MM.1S (cell line): ENCODE results near the gene CATSPERB.

Source experiments
- DNase-seq: peaks from one replicate; pipeline ENCODE4 v3.0.0-alpha.2; 2015
- H2AFZ ChIP-seq: fragments of 300-600 bp; sonication (generic); 2 replicates; pipeline ENCODE4 v1.6.0; 2016; ENCODE audit warnings: antibody characterized with exemption, low read length
- H3F3A ChIP-seq: fragments of 300-600 bp; sonication (generic); 2 replicates; pipeline ENCODE4 v1.6.1; 2016; ENCODE audit warnings: mild to moderate bottlenecking, antibody characterized with exemption, low read length, moderate library complexity, mixed read lengths; ENCODE audit not compliant: insufficient read depth
- H3K27ac ChIP-seq: fragments of 300-600 bp; sonication (generic); 2 replicates; pipeline ENCODE4 v1.5.1; 2016; ENCODE audit warnings: mild to moderate bottlenecking, low read length
- H3K27me3 ChIP-seq: fragments of 300-600 bp; sonication (generic); replicated peaks from 2 replicates; pipeline ENCODE4 v1.6.0; 2016; ENCODE audit warnings: low read length; ENCODE audit not compliant: insufficient read depth
- H3K36me3 ChIP-seq: fragments of 300-600 bp; sonication (generic); replicated peaks from 2 replicates; pipeline ENCODE4 v1.6.1; 2016; ENCODE audit warnings: mild to moderate bottlenecking, low read length, mixed read lengths; ENCODE audit not compliant: insufficient read depth
- H3K4me1 ChIP-seq: fragments of 300-600 bp; sonication (generic); 2 replicates; pipeline ENCODE4 v1.6.1; 2016; ENCODE audit warnings: low read length, mixed read lengths
- H3K4me2 ChIP-seq: fragments of 300-600 bp; sonication (generic); 2 replicates; pipeline ENCODE4 v1.6.0; 2016; ENCODE audit warnings: low read depth, low read length
- H3K4me3 ChIP-seq: fragments of 300-600 bp; sonication (generic); 2 replicates; pipeline ENCODE4 v1.5.1; 2016; ENCODE audit warnings: low read length, mixed read lengths
- H3K79me2 ChIP-seq: fragments of 300-600 bp; sonication (generic); 2 replicates; pipeline ENCODE4 v1.6.1; 2016; ENCODE audit warnings: mixed run types, low read length, mixed read lengths
- H3K9ac ChIP-seq: fragments of 300-600 bp; sonication (generic); 2 replicates; pipeline ENCODE4 v1.6.1; 2016; ENCODE audit warnings: low read length, mixed read lengths
- H3K9me2 ChIP-seq: fragments of 300-600 bp; sonication (generic); replicated peaks from 2 replicates; pipeline ENCODE4 v1.6.1; 2016; ENCODE audit warnings: mild to moderate bottlenecking, low read length, mixed read lengths; ENCODE audit not compliant: insufficient read depth
- H3K9me3 ChIP-seq: fragments of 300-600 bp; sonication (generic); replicated peaks from 2 replicates; pipeline ENCODE4 v1.6.1; 2016; ENCODE audit warnings: mild to moderate bottlenecking, low read length, mixed read lengths; ENCODE audit not compliant: insufficient read depth
- H4K20me1 ChIP-seq: fragments of 300-600 bp; sonication (generic); 2 replicates; pipeline ENCODE4 v1.6.1; 2016; ENCODE audit warnings: mild to moderate bottlenecking, low read length, moderate library complexity, mixed read lengths; ENCODE audit not compliant: insufficient read depth
- CTCF ChIP-seq: fragments of 300-600 bp; sonication (generic); IDR thresholded peaks from 2 replicates; pipeline ENCODE4 v1.5.1; 2016; ENCODE audit warnings: antibody characterized with exemption, low read length, mixed read lengths
- EZH2 ChIP-seq: fragments of 300-600 bp; sonication (generic); optimal IDR thresholded peaks from 2 replicates; pipeline ENCODE3; 2017; ENCODE audit warnings: low read depth, mild to moderate bottlenecking, antibody characterized with exemption, low read length, mixed read lengths
- EZH2phosphoT487 ChIP-seq: fragments of 300-600 bp; sonication (generic); IDR thresholded peaks from 2 replicates; pipeline ENCODE4 v1.6.1; 2018; ENCODE audit warnings: antibody characterized with exemption, low read length

Gene CATSPERB

DNA sequence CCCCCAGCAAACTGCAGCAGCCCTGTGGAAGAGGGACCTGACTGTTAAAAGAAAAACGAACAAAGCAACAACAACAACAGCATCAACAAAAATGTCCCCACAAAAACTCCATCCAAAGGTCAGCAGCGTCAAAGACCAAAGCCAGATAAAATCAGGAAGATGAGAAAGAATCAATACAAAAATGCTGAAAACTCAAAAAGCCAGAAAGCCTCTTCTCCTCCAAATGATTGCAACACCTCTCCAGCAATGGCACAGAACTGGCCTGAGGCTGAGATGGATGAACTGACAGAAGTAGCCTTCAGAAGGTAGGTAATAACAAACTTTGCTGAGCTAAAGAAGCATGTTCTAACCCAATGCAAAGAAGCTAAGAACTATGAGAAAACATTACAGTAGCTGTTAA lies 176.4 kb downstream of the CATSPERB start:
- no peak for DNase-seq
- H3F3A ChIP-seq = no peaks in the 10 kb centered on the region
- no peak overlapping the region for H3K27ac ChIP-seq
- no peak overlapping the region for H3K4me2 ChIP-seq
- no peaks in the 10 kb centered on the region for H3K9me2 ChIP-seq
- H3K9ac ChIP-seq = no peak overlapping the region
- TF ChIP-seq EZH2phosphoT487 = no peak
- H3K27me3 ChIP-seq = no peaks in the 10 kb centered on the region
- H3K9me3 ChIP-seq = no peaks in the 10 kb centered on the region
- H2AFZ ChIP-seq = no peak overlapping the region
- no peak overlapping the region for H3K4me3 ChIP-seq
- H4K20me1 ChIP-seq = no peaks in the 10 kb centered on the region
- H3K79me2 ChIP-seq = no peaks in the 10 kb centered on the region
- no peaks in the 10 kb centered on the region for H3K4me1 ChIP-seq
- no peaks in the 10 kb centered on the region for H3K36me3 ChIP-seq

GRCh38 chr14:91554535-91555332 lies 177.2 kb downstream of the CATSPERB start:
- no peak overlapping the region for H3K27ac ChIP-seq

DNA sequence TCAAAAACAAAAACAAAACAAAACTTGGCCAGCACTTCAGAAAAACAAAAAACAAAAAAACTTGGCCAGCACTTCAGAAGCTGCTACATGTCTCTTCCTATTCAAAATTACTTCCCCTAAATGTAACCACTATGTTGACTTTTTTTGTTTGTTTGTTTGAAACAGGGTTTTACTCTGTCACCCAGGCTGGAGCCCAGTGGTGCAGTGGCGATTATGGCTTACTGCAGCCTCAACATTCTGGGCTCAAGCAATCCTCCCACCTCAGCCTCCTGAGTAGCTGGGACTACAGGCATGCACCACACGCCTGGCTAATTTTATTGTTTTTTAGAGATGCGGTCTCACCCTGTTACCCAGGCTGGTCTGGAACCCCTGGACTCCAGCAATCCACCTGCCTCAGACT lies 183.8 kb downstream of the CATSPERB start:
- no peaks in the 10 kb centered on the region for H3K4me1 ChIP-seq
- no peak overlapping the region for H2AFZ ChIP-seq
- H3K4me3 ChIP-seq = no peak overlapping the region
- no peaks in the 10 kb centered on the region for H3K36me3 ChIP-seq
- H3K9ac ChIP-seq = no peak overlapping the region
- TF ChIP-seq EZH2phosphoT487 (no peak), CTCF (no peak), EZH2 (no peak)
- no peak overlapping the region for H3K27ac ChIP-seq
- H3K4me2 ChIP-seq = no peak overlapping the region
- H4K20me1 ChIP-seq = no peaks in the 10 kb centered on the region
- no peaks in the 10 kb centered on the region for H3F3A ChIP-seq
- no peaks in the 10 kb centered on the region for H3K9me2 ChIP-seq
- no peaks in the 10 kb centered on the region for H3K79me2 ChIP-seq
- no peaks in the 10 kb centered on the region for H3K27me3 ChIP-seq
- H3K9me3 ChIP-seq = no peaks in the 10 kb centered on the region
- DNase-seq = no peak

More at GRCh38 chr14:91554535-91555332, 177.2 kb downstream of the CATSPERB start:
- Histone ChIP-seq H3K27me3 (no peaks in the 10 kb centered on the region), H3K4me3 (no peak overlapping the region), H3F3A (no peaks in the 10 kb centered on the region), H3K4me1 (no peaks in the 10 kb centered on the region), H3K79me2 (no peaks in the 10 kb centered on the region), H2AFZ (no peak overlapping the region), H3K9me2 (no peaks in the 10 kb centered on the region), H4K20me1 (no peaks in the 10 kb centered on the region), H3K36me3 (no peaks in the 10 kb centered on the region), H3K4me2 (no peak overlapping the region), H3K9me3 (no peaks in the 10 kb centered on the region), H3K9ac (no peak overlapping the region)
- no peak for DNase-seq
- TF ChIP-seq EZH2phosphoT487 (no peak), CTCF (no peak), EZH2 (no peak)
